Measurements from ENCODE around the gene PPP4R3B.

The PPP4R3B gene

GRCh38 chr2:55519938-55520885 lies 97.2 kb downstream of the PPP4R3B start:
- peak in 32 of 51 donors; percentile 5 to 87 (median 42) for DNase-seq

DNA sequence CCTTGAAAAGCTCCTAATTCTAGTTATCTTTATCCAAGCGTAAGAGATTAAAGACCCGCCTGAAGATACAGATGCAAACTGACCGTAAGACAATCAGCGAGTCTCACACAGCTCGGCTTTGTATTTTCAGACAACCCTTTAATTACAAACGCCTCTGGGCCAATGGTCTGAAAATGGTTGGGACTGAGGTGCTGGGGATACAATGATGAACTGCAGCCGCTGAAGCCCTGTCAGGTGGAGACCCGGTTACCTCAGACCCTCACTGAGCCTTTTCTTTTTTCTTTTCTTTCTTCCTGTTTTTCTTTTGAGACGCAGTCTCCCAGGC lies 98.6 kb downstream of the PPP4R3B start:
- DNase-seq: peak in 3 of 51 donors; percentile 32 to 44 (median 33)

DNA sequence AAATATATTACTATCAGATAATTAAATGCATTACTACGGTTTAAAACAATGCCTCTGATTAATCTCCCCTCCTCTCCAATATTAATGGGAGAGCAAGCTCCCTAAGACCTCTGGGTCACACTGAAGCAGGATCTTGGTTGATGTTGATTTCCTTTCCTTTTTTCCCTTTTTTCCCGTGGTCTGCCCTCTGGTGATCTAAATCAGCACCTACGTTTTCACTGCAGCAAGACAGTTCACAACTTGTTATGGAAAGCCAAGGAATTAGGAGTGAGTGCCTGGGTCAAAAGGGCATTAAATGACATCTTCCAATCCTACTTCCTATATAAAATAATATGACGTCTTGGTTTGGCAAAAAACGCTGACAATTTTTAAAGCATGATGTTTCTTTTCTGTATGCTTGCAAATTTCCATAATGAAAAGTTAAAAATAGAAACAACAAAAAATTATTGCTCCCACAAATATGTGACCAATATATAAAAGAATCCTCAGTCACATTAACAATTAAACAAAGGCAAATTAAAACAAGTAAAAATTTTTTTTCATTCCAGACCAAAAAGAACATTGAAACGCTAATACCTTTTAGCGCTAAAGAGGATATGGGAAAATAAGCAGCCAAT lies 105.8 kb downstream of the PPP4R3B start:
- DNase-seq: peak in 4 of 51 donors; percentile 0 to 43 (median 8)

GRCh38 chr2:55502590-55503141 lies 114.8 kb downstream of the PPP4R3B start:
- DNase-seq: no peak

DNA sequence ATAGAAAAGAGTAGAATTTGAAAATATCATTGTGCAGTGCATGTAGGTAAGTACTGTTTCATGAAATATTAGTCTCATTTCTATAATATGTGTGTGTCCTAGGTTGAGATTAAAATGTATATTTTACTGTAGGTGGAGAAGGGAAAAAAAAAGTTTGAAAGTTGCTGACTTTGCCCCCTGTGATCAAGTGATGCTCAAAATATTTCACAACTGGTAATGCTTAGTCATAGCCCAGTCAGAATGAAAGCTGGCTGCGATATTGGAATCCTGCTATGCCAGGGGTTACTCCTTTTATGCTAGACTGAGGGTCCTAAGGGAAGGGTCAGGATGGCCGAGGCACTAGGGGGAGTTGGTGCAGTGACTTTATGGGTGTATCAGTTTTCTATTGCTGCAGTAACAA lies 117.4 kb downstream of the PPP4R3B start:
- no peak for DNase-seq

DNA sequence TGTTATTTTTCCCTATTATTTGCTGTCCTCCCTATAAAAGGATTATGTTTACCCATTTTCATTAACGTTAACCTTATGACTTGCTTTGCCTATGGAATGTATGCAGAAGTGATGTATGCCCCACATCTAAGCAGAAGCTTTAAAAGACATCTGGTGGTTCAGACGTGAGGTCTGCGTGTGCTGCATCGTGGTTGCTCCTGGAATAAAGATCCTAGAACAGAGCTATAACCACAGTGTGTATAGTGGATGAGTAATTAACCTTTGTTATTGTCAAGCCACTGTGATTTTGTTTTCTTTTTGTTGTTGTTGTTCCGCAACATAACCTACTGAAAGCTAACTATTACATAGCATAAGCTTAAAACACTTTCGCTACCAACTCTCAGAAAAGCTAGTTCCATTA lies 118.8 kb downstream of the PPP4R3B start:
- no peak for DNase-seq

Measured in hypothalamus (tissue), 51 donors.